Upper lobe of left lung (tissue), 4 donors: ENCODE measurements around the gene PMM1.
A peak's percentile ranks its signal among the peaks of the same experiment; 100 is the strongest.

Experiments used
- CTCF ChIP-seq, 6 experiments: fragments of 450-650 bp in 4 of 6; fragments of 200-600 bp in 2 of 6; sonication (generic) in 2 of 6; IDR thresholded peaks; one replicate each; pipeline ENCODE4 v1.5.1; 2016 to 2019; ENCODE audit warnings: antibody characterized with exemption in 6 of 6
- EP300 ChIP-seq, 4 donors: sonication (generic); formaldehyde crosslinking; IDR thresholded peaks; one replicate each; pipeline ENCODE4 v1.5.1; 2017; ENCODE audit warnings: antibody characterized with exemption in 4 of 4, control low read depth in 2 of 4
- POLR2AphosphoS5 ChIP-seq, 2 donors: sonication (generic); formaldehyde crosslinking; IDR thresholded peaks; one replicate each; pipeline ENCODE4 v1.5.1; 2017; ENCODE audit warnings: antibody characterized with exemption in 2 of 2

- TF ChIP-seq POLR2AphosphoS5 (IDR thresholded peaks at IDR 0.05) (peak in 1 of 2 donors; percentile 99), CTCF (IDR thresholded peaks at IDR 0.05) (no peak), EP300 (IDR thresholded peaks at IDR 0.05) (peak in 1 of 4 donors; percentile 71)
These were observed 31.0 kb upstream of the PMM1 start, which contains the start of gene DESI1 for GRCh38 chr22:41620589-41621098.
